GM21825 (cell line): ENCODE results near the gene MYBL2.
A peak's percentile ranks its signal among the peaks of the same experiment; 100 is the strongest.
"Not testable (repeated sequence)": the region's sequence is repeated elsewhere in the genome, so short reads cannot be mapped to it uniquely, and the experiment has no call there.

Experiments
- ATAC-seq: cut with Tn5 transposase; IDR thresholded peaks from one replicate; pipeline ENCODE4 v1.9.1; 2021; ENCODE audit warnings: mild to moderate bottlenecking, moderate library complexity; ENCODE audit not compliant: unreplicated experiment

Gene MYBL2

GRCh38 chr20:43666376-43667328, at the start of gene MYBL2:
TSS of gene MYBL2 (plus strand) at chr20:43667114. CDS start at chr20:43667284, 170 bp downstream.
- peak; percentile 81 for ATAC-seq

DNA sequence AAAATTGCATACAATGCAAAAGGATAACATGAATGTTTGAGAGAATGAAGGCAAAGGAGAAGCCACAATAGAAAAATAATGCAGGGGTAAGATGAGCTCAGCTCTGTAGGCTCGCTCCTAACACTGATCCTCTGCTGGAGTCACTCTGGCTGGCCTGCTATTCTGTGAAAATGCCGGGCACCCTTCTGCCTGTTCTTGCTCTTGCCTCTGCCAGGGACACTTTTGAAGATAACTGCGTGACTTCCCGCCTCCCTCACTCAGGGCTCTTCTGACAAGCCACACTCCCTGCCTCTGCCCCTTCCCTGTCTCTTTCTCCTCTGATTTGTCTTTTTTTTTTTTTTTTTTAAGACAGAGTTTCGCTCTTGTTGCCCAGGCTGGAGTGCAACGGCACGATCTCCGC, 35.3 kb upstream of the MYBL2 start:
- no peak for ATAC-seq

DNA sequence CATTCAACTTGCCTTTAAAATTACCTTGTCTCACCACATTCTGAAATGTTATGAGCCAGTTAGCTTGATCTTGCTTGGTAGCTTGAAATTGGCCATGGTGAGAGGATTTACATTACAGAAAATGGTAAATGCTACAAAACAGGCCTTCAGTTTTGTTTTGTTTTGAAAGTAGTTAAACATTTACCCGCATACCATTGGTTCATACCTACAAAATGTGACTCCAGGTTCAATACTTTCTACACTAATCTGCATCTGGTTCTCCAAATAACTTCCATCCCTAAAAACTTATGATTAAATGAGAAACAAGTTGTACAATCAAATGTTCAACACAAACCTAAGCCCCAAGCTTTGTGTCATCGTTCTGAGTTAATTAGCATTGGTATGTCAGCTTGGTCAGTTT, 30.5 kb upstream of the MYBL2 start:
- ATAC-seq = no peak

GRCh38 chr20:43642548-43642947, 24.4 kb upstream of the MYBL2 start:
- no peak for ATAC-seq

GRCh38 chr20:43650997-43651525, 15.9 kb upstream of the MYBL2 start:
- no peak for ATAC-seq

- not testable (repeated sequence) for ATAC-seq
Measured at GRCh38 chr20:43651650-43652184, 15.2 kb upstream of the MYBL2 start.

DNA sequence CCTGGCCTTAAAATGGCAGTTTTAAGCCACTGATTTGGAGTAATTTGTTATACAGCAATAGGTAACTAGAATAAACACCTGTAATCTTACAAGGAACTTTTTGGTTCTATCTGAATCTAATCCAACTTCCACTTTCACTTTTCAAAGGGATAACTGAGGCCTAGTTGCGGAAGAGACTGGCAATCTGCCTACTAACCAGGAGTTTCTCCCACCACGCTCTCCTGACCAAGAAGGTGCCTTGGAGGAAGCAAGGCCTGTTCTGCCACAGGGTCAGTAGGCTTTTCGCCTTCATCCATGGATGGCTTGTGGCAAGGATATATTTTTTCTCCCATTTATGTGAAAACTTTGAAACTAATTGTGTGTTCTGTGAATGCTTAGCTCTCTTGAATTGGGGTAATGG, 12.9 kb upstream of the MYBL2 start:
- no peak for ATAC-seq

DNA sequence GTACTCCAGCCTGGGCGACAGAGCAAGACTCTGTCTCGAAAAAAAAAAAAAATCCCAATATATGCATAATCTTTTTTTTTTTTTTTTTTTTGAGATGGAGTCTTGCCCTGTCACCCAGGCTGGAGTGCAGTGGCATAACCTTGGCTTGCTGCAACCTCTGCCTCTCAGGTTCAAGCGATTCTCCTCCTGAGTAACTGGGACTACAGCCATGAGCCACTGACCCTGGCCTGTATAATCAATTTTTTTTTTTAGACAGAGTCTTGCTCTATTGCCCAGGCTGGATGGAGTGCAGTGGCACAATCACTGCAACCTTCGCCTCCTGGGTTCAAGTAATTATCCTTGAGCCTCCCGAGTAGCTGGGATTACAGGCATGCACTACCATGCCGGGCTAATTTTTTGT, 11.7 kb upstream of the MYBL2 start:
- ATAC-seq = not testable (repeated sequence)

DNA sequence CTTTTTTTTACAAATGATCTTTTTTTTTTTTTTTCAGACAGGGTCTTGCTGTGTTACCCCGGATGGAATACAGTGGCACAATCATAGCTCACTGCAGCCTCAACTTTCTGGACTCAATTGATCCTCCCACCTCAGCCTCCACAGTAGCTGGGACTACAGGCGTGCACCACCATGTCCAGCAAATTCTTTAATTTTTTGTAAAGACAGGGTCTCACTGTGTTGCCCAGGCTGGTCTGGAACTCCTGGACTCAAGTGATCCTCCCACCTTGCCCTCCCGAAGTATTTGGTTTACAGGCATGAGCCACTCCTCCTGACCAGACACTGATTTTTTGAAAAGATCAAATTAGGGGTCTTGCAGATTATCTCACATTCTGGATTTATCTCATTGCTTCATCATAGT, 11.0 kb upstream of the MYBL2 start:
- ATAC-seq = no peak

GRCh38 chr20:43658069-43658722, 8.7 kb upstream of the MYBL2 start:
- ATAC-seq = peak; percentile 12

- no peak for ATAC-seq
Measured at GRCh38 chr20:43658723-43659419, 8.0 kb upstream of the MYBL2 start.

DNA sequence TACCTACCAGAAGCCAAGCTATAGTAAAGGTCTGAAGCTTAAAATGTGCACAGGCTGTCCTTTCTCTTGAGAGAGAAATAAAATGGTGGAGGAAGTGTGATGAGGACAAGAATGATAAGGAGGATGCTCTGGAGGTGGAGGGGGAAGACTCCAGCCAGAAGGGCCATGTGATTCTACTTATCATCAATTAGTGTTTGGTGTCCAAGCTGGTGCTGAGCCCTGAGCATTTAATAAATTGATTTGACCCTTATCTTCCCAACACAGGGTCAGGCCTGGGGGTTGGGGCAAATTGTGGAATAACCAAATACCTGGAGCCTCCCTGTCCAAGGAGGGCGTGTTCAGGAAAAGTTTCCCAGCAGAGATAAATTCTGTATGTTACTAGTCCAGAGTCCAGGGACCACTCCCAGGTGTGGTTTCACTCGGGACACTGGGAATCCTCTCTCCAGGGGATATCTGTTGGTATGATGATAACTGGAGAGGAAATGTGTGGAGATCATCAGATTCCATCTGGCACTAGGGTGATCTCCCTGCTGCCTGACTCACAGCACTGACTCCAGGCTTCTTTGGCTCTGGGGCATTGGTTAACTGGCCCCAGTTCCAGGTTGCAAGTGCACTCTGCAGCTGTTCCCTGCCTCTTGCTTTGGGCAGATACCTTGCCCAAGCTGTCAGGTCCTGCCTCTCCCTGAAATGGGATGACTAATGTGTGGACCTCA, 3.8 kb upstream of the MYBL2 start:
- no peak for ATAC-seq

- ATAC-seq = no peak
Measured at GRCh38 chr20:43665466-43666176, 1.3 kb upstream of the MYBL2 start.

GRCh38 chr20:43667341-43668132, 623 bp downstream of the MYBL2 start:
- peak; percentile 20 for ATAC-seq

DNA sequence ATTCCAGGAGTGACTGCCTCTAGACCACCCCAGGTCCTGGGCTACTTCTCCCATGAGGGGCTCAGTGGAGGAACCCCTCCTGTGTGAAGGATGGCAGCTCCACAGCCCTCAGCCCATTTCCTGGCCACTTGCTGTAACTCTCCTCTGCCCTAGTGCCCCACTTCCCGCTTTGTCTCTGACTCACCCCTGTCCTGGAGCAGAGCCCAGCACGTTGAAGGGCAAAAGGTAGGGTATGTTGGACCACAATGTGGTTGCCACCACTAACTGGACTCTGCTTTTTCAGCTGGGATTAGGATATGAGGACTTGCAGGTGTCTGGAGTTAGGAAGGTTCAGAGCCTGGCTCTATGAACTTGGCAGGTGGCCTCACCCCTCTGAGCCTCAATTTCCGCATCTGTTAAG, 2.4 kb downstream of the MYBL2 start:
- ATAC-seq = no peak

- ATAC-seq = no peak
Measured at GRCh38 chr20:43670423-43670822, 3.5 kb downstream of the MYBL2 start.

DNA sequence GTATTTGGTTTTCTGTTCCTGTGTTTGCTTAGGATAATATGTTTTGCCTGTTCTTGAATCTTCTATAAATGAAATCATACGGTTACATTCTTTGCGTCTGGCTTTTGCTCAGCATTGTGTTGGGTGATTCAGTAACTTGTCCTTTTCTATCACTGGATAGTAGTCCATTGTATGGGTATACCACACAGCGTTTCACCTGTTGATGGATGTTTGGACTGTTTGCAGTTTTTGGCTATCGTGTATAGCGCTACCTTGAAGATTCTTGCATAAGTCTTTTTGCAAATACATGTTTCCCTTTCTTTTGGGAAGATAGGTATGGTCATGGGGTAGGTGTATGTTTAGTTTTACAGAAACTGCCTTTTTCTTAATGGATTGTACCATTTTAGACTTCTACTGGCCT, 9.5 kb downstream of the MYBL2 start:
- ATAC-seq = no peak

DNA sequence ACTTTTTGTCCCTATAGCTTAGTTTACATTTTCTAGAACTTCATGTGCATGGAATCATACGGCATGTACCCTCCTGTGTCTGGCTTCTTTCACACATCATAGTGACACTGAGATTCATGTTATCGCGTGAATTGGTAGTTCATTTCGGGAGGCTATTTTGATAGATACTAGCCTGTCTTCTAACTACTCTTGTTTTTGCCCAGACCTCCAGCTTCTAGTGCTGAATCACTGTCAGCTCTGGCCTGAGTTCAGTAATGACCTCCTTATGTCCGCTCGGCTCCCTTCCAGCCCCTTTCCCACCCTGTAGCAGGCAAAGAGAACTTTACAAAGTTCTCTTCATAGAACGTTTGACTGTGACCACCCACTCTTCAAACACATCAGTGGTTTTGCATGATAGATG, 14.1 kb downstream of the MYBL2 start:
- ATAC-seq = no peak

- peak; percentile 35 for ATAC-seq
Measured at GRCh38 chr20:43681468-43681942, 14.6 kb downstream of the MYBL2 start.
